ENCODE results near the gene AIRE. TPM values are rescaled to one million over a fixed set of nuclear protein-coding genes. Genes with fewer than 3 reads are reported as not detected.

The AIRE gene
- total and polyA plus RNA-seq, 4 donors: 0.05 TPM; not detected in 3

DNA sequence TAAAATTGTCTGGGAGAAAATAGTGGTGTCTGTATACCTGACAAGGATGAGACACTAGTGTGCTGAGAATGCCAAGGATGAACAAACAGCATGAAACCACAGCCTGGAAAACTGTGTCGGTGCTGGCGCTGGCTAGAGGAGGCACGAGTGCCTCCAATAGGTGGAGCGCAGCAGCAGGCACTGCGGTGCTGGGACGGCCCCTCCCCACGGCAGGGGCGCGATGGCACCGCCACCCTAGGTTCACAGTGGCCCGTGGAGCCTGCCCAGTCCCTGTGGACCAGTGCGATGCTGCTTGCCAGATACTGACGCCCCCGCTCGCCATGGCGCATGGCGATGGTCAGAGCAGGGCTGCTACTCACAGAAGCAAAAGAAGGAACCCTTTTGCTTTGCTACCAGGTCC is 46.7 kb downstream of the AIRE start:
- Histone ChIP-seq H3K27ac (ENCODE audit: low read depth in 1 of 2, low read length in 2 of 2) (no peak overlapping the region), H3K9ac (ENCODE audit: low read depth in 1 of 2, low read length in 2 of 2) (no peak overlapping the region), H3K4me1 (ENCODE audit: control insufficient read depth in 4 of 4, insufficient read depth in 4 of 4, low read length in 3 of 4) (no peaks in the 10 kb centered on the region), H3K27me3 (ENCODE audit: control insufficient read depth in 4 of 4, insufficient read depth in 4 of 4, low read length in 3 of 4) (no peaks in the 10 kb centered on the region), H3K36me3 (ENCODE audit: control insufficient read depth in 4 of 4, insufficient read depth in 3 of 4, low read depth in 1 of 4, low read length in 3 of 4) (peaks cover 1 to 22% (median 7%) of the 10 kb centered on the region in 4 donors), H3K9me3 (ENCODE audit: control insufficient read depth in 4 of 4, low read length in 3 of 4) (no peaks in the 10 kb centered on the region), H3K4me3 (ENCODE audit: low read depth in 1 of 3, low read length in 3 of 3) (no peak overlapping the region)
- DNase-seq (ENCODE audit: low spot score): no peak
- TF ChIP-seq RAD21 (IDR thresholded peaks at IDR 0.05) (no peak), YY1 (IDR thresholded peaks at IDR 0.05) (no peak), FOXA2 (IDR thresholded peaks at IDR 0.05) (no peak), NR2F2 (IDR thresholded peaks at IDR 0.05) (no peak), FOXA1 (IDR thresholded peaks at IDR 0.05) (no peak), HNF4A (conservative IDR thresholded peaks at IDR 0.05) (no peak), GABPA (IDR thresholded peaks at IDR 0.05 in 1 of 2, conservative IDR thresholded peaks at IDR 0.05 in 1 of 2) (no peak), HNF4G (IDR thresholded peaks at IDR 0.05) (no peak)
- TF ChIP-seq, protein P1, sequence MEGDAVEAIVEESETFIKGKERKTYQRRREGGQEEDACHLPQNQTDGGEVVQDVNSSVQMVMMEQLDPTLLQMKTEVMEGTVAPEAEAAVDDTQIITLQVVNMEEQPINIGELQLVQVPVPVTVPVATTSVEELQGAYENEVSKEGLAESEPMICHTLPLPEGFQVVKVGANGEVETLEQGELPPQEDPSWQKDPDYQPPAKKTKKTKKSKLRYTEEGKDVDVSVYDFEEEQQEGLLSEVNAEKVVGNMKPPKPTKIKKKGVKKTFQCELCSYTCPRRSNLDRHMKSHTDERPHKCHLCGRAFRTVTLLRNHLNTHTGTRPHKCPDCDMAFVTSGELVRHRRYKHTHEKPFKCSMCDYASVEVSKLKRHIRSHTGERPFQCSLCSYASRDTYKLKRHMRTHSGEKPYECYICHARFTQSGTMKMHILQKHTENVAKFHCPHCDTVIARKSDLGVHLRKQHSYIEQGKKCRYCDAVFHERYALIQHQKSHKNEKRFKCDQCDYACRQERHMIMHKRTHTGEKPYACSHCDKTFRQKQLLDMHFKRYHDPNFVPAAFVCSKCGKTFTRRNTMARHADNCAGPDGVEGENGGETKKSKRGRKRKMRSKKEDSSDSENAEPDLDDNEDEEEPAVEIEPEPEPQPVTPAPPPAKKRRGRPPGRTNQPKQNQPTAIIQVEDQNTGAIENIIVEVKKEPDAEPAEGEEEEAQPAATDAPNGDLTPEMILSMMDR (IDR thresholded peaks at IDR 0.05; ENCODE audit: low read depth, low read length, missing input control): no peak
- TF ChIP-seq, protein P2, sequence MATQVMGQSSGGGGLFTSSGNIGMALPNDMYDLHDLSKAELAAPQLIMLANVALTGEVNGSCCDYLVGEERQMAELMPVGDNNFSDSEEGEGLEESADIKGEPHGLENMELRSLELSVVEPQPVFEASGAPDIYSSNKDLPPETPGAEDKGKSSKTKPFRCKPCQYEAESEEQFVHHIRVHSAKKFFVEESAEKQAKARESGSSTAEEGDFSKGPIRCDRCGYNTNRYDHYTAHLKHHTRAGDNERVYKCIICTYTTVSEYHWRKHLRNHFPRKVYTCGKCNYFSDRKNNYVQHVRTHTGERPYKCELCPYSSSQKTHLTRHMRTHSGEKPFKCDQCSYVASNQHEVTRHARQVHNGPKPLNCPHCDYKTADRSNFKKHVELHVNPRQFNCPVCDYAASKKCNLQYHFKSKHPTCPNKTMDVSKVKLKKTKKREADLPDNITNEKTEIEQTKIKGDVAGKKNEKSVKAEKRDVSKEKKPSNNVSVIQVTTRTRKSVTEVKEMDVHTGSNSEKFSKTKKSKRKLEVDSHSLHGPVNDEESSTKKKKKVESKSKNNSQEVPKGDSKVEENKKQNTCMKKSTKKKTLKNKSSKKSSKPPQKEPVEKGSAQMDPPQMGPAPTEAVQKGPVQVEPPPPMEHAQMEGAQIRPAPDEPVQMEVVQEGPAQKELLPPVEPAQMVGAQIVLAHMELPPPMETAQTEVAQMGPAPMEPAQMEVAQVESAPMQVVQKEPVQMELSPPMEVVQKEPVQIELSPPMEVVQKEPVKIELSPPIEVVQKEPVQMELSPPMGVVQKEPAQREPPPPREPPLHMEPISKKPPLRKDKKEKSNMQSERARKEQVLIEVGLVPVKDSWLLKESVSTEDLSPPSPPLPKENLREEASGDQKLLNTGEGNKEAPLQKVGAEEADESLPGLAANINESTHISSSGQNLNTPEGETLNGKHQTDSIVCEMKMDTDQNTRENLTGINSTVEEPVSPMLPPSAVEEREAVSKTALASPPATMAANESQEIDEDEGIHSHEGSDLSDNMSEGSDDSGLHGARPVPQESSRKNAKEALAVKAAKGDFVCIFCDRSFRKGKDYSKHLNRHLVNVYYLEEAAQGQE (IDR thresholded peaks at IDR 0.05): no peak
- WGBS: 94% methylated on average over 17 of the region's 17 CpGs

DNA sequence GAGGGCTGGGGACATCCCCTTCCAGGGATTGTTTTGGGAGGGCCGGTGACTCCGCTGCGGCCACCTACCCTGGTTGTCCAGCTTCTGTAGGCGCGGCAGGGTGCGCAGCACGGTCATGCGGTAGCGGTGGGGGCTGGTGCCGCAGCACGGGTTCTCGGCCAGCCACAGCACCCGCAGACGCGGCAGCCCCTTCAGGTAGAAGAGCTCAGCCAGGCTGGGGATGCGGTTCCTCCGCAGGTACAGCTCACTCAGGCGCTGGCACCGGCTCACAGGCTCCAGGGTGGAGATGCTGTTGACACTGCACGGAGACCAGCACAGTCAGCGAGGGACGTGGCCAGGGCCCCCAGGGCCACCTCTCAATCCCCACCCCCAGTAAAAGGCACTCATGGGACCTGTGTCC is 47.3 kb downstream of the AIRE start:
- H3K4me1 ChIP-seq (ENCODE audit: control insufficient read depth in 4 of 4, insufficient read depth in 4 of 4, low read length in 3 of 4): peaks cover 0 to 4% (median 3%) of the 10 kb centered on the region in 4 donors
- no peaks in the 10 kb centered on the region for H3K27me3 ChIP-seq (ENCODE audit: control insufficient read depth in 4 of 4, insufficient read depth in 4 of 4, low read length in 3 of 4)
- no peak overlapping the region for H3K9ac ChIP-seq (ENCODE audit: low read depth in 1 of 2, low read length in 2 of 2)
- no peaks in the 10 kb centered on the region for H3K9me3 ChIP-seq (ENCODE audit: control insufficient read depth in 4 of 4, low read length in 3 of 4)
- no peak overlapping the region for H3K27ac ChIP-seq (ENCODE audit: low read depth in 1 of 2, low read length in 2 of 2)
- no peak overlapping the region for H3K4me3 ChIP-seq (ENCODE audit: low read depth in 1 of 3, low read length in 3 of 3)
- H3K36me3 ChIP-seq (ENCODE audit: control insufficient read depth in 4 of 4, insufficient read depth in 3 of 4, low read depth in 1 of 4, low read length in 3 of 4): peaks cover 0 to 21% (median 7%) of the 10 kb centered on the region in 4 donors
- DNase-seq (ENCODE audit: low spot score): no peak
- TF ChIP-seq EGR1 (IDR thresholded peaks at IDR 0.05; ENCODE audit: low read depth in 2 of 2): no peak
- TF ChIP-seq NR2F2 (IDR thresholded peaks at IDR 0.05): no peak
- no peak for TF ChIP-seq JUND (IDR thresholded peaks at IDR 0.05)
- TF ChIP-seq HNF4G (IDR thresholded peaks at IDR 0.05): no peak
- TF ChIP-seq FOXA1 (IDR thresholded peaks at IDR 0.05): no peak
- TF ChIP-seq, protein P3, sequence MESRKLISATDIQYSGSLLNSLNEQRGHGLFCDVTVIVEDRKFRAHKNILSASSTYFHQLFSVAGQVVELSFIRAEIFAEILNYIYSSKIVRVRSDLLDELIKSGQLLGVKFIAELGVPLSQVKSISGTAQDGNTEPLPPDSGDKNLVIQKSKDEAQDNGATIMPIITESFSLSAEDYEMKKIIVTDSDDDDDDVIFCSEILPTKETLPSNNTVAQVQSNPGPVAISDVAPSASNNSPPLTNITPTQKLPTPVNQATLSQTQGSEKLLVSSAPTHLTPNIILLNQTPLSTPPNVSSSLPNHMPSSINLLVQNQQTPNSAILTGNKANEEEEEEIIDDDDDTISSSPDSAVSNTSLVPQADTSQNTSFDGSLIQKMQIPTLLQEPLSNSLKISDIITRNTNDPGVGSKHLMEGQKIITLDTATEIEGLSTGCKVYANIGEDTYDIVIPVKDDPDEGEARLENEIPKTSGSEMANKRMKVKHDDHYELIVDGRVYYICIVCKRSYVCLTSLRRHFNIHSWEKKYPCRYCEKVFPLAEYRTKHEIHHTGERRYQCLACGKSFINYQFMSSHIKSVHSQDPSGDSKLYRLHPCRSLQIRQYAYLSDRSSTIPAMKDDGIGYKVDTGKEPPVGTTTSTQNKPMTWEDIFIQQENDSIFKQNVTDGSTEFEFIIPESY (IDR thresholded peaks at IDR 0.05): no peak
- TF ChIP-seq HNF4A (conservative IDR thresholded peaks at IDR 0.05): no peak
- TF ChIP-seq RXRA (IDR thresholded peaks at IDR 0.05): no peak
- TF ChIP-seq SP1 (IDR thresholded peaks at IDR 0.05): no peak
- TF ChIP-seq, protein P4, sequence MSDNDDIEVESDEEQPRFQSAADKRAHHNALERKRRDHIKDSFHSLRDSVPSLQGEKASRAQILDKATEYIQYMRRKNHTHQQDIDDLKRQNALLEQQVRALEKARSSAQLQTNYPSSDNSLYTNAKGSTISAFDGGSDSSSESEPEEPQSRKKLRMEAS (IDR thresholded peaks at IDR 0.05): no peak
- TF ChIP-seq TAF1 (conservative IDR thresholded peaks at IDR 0.05): no peak
- no peak for TF ChIP-seq FOXA2 (IDR thresholded peaks at IDR 0.05)
- no peak for TF ChIP-seq GABPA (IDR thresholded peaks at IDR 0.05 in 1 of 2, conservative IDR thresholded peaks at IDR 0.05 in 1 of 2)
- TF ChIP-seq, protein P2 (IDR thresholded peaks at IDR 0.05): no peak
- no peak for TF ChIP-seq YY1 (IDR thresholded peaks at IDR 0.05)
- WGBS: 97% methylated on average over 22 of the region's 22 CpGs
